IPS-NIHi7 (cell line): ENCODE data around the gene NCEH1.

Experiments used
- DNase-seq: peaks from one replicate; pipeline ENCODE4 v3.0.0; 2012; ENCODE audit warnings: mixed read lengths; ENCODE audit errors: extremely low spot score

The NCEH1 gene

GRCh38 chr3:172582712-172583111 lies 128.2 kb downstream of the NCEH1 start:
- DNase-seq, result no peak

DNA sequence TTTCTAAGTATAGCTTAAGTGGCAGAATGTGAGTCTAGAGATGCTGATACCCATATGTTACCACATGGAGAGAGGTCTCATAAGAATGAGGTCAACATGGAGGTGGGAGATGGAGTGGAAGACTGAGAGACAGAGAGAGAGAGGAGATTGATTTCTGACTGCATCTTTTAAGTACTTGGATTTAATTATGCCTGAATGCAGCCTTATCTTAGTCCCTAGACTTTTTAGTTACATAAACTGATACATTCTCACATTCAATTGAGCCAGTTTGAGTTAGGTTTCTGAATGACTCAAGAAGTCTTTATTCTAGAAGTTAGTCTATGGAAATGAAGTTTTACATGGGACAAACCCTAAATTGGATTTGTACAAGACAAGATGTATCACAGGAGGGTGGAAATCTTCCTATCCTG lies 129.1 kb downstream of the NCEH1 start:
- no peak for DNase-seq

- no peak for DNase-seq
Measured at GRCh38 chr3:172580680-172581401, 130.0 kb downstream of the NCEH1 start.
